Endothelial cell of umbilical vein (primary cell): ENCODE measurements around the gene MOCOS.

Experiments used
- CTCF ChIP-seq, 2 donors: IDR thresholded peaks; 1 replicate in 1 of 2; 2 replicates in 1 of 2; pipeline ENCODE4 v1.5.1; 2011; ENCODE audit warnings: low read length in 2 of 2, mild to moderate bottlenecking in 2 of 2, moderate library complexity in 2 of 2, control low read depth in 1 of 2, inconsistent platforms in 1 of 2, low read depth in 1 of 2; ENCODE audit not compliant: insufficient read depth in 1 of 2; ENCODE audit errors: extremely low read depth in 1 of 2
- EZH2 ChIP-seq: IDR thresholded peaks from 2 replicates; pipeline ENCODE4 v1.6.1; 2012; ENCODE audit warnings: borderline replicate concordance, low read depth, mild to moderate bottlenecking, moderate library complexity, low read length, inconsistent platforms; ENCODE audit not compliant: severe bottlenecking
- FOS ChIP-seq: IDR thresholded peaks from 2 replicates; pipeline ENCODE4 v1.6.1; 2011; ENCODE audit warnings: mild to moderate bottlenecking, low read length, moderate library complexity, borderline replicate concordance; ENCODE audit not compliant: insufficient read depth
- MYC ChIP-seq: IDR thresholded peaks from one replicate; pipeline ENCODE4 v1.6.1; 2011; ENCODE audit warnings: mild to moderate bottlenecking, low read depth, low read length
- POLR2A ChIP-seq: IDR thresholded peaks from 2 replicates; pipeline ENCODE4 v1.6.1; 2012; ENCODE audit warnings: low read depth, mild to moderate bottlenecking, control low read depth, low read length

- TF ChIP-seq CTCF (IDR thresholded peaks at IDR 0.05; ENCODE audit: extremely low read depth in 1 of 2, insufficient read depth in 1 of 2, low read depth in 1 of 2, low read length in 2 of 2) (no peak), POLR2A (no peak), FOS (no peak), EZH2 (no peak), MYC (no peak)
Observed at GRCh38 chr18:36203360-36203895, 16.1 kb downstream of the MOCOS start.
